GM21619 (cell line): ENCODE measurements around the gene NR1H2.

ENCODE experiments used
- ATAC-seq: cut with Tn5 transposase; IDR thresholded peaks from one replicate; pipeline ENCODE4 v1.9.1; 2021; ENCODE audit not compliant: unreplicated experiment

Gene NR1H2

GRCh38 chr19:50401605-50402450 lies 25.6 kb downstream of the NR1H2 start:
- no peak for ATAC-seq

- ATAC-seq = no peak
These were observed 26.5 kb downstream of the NR1H2 start for GRCh38 chr19:50402544-50403301.

- no peak for ATAC-seq
These were observed 30.0 kb downstream of the NR1H2 start for GRCh38 chr19:50406156-50406820.

- no peak for ATAC-seq
These were observed 30.6 kb downstream of the NR1H2 start for GRCh38 chr19:50406829-50407228.

- no peak for ATAC-seq
These were observed 33.1 kb downstream of the NR1H2 start for GRCh38 chr19:50409347-50409746.

- ATAC-seq = no peak
These were observed 33.9 kb downstream of the NR1H2 start for GRCh38 chr19:50410109-50410508.

- ATAC-seq = no peak
These were observed 36.2 kb downstream of the NR1H2 start for GRCh38 chr19:50412419-50412818.

GRCh38 chr19:50413096-50413495 lies 36.8 kb downstream of the NR1H2 start:
- ATAC-seq = no peak

GRCh38 chr19:50413531-50413930 lies 37.3 kb downstream of the NR1H2 start:
- ATAC-seq = no peak

GRCh38 chr19:50414864-50415660 lies 38.8 kb downstream of the NR1H2 start:
- ATAC-seq = no peak

GRCh38 chr19:50415661-50416033 lies 39.4 kb downstream of the NR1H2 start:
- no peak for ATAC-seq

GRCh38 chr19:50416034-50416977 lies 40.0 kb downstream of the NR1H2 start:
- ATAC-seq = no peak

GRCh38 chr19:50417111-50418081 lies 41.1 kb downstream of the NR1H2 start:
- ATAC-seq = no peak

- ATAC-seq = no peak
These were observed 42.1 kb downstream of the NR1H2 start, which contains the start of gene SPIB for GRCh38 chr19:50418176-50419021. SPIB (plus strand) TSS chr19:50418938; CDS start chr19:50418963, 25 bp downstream.

GRCh38 chr19:50419022-50419579 lies 42.8 kb downstream of the NR1H2 start:
- no peak for ATAC-seq

- no peak for ATAC-seq
These were observed 43.4 kb downstream of the NR1H2 start for GRCh38 chr19:50419580-50420035.

- no peak for ATAC-seq
These were observed 43.9 kb downstream of the NR1H2 start for GRCh38 chr19:50420127-50420526.
